Astrocyte (in vitro differentiated cells and primary cell): Measurements from ENCODE around the gene PIK3CD. TPM values are rescaled to one million over a fixed set of nuclear protein-coding genes. Genes with fewer than 3 reads are reported as not detected.
"Not testable (repeated sequence)": the region's sequence is repeated elsewhere in the genome, so short reads cannot be mapped to it uniquely, and the experiment has no call there.

Source experiments
- DNase-seq: peaks from one replicate; pipeline ENCODE4 v3.0.0-alpha.2; 2010; ENCODE audit warnings: low read depth
- FAIRE-seq: peaks from 2 replicates; lab custom pipeline; 2011; peaks lifted over from hg19 to GRCh38; lab: Jason Lieb, UNC
- H2AFZ ChIP-seq: 2 replicates; pipeline ENCODE4 v1.6.0; 2012; ENCODE audit warnings: low read depth, low read length, inconsistent platforms
- H3K27ac ChIP-seq: 2 replicates; pipeline ENCODE4 v1.5.1; 2011; ENCODE audit warnings: low read depth, low read length, inconsistent platforms
- H3K27me3 ChIP-seq: 2 replicates; pipeline ENCODE4 v1.6.0; 2011; ENCODE audit warnings: low read length, inconsistent platforms; ENCODE audit not compliant: insufficient read depth
- H3K36me3 ChIP-seq: 2 replicates; pipeline ENCODE4 v1.5.1; 2011; ENCODE audit warnings: low read length, inconsistent platforms; ENCODE audit not compliant: insufficient read depth
- H3K4me1 ChIP-seq: 2 replicates; pipeline ENCODE4 v1.5.1; 2011; ENCODE audit warnings: low read length, inconsistent platforms; ENCODE audit not compliant: insufficient read depth
- H3K4me2 ChIP-seq: 2 replicates; pipeline ENCODE4 v1.6.0; 2012; ENCODE audit warnings: low read length, inconsistent platforms
- H3K4me3 ChIP-seq: 2 replicates; pipeline ENCODE4 v1.5.1; 2011; ENCODE audit warnings: low read depth, mild to moderate bottlenecking, low read length, inconsistent platforms; ENCODE audit not compliant: insufficient read depth
- H3K79me2 ChIP-seq: 2 replicates; pipeline ENCODE4 v1.6.0; 2012; ENCODE audit warnings: mild to moderate bottlenecking, low read length, inconsistent platforms; ENCODE audit not compliant: insufficient read depth
- H3K9ac ChIP-seq: 2 replicates; pipeline ENCODE4 v1.6.0; 2012; ENCODE audit warnings: mild to moderate bottlenecking, low read length, inconsistent platforms
- H3K9me3 ChIP-seq: 2 replicates; pipeline ENCODE4 v1.5.1; 2012; ENCODE audit warnings: low read depth, mild to moderate bottlenecking, low read length, inconsistent platforms; ENCODE audit not compliant: insufficient read depth
- H4K20me1 ChIP-seq: 2 replicates; pipeline ENCODE4 v1.6.0; 2012; ENCODE audit warnings: low read length, inconsistent platforms; ENCODE audit not compliant: insufficient read depth
- H3K27ac Mint-ChIP-seq: one replicate; pipeline ENCODE4 v1.8.0; 2021; ENCODE audit warnings: mild to moderate bottlenecking, mixed read lengths; ENCODE audit not compliant: unreplicated experiment
- H3K27me3 Mint-ChIP-seq: one replicate; pipeline ENCODE4 v1.8.0; 2021; ENCODE audit warnings: low read depth, mixed read lengths; ENCODE audit not compliant: unreplicated experiment
- H3K36me3 Mint-ChIP-seq: one replicate; pipeline ENCODE4 v1.8.0; 2021; ENCODE audit warnings: low read depth, mixed read lengths; ENCODE audit not compliant: unreplicated experiment
- H3K4me1 Mint-ChIP-seq: one replicate; pipeline ENCODE4 v1.8.0; 2021; ENCODE audit warnings: low read depth, mixed read lengths; ENCODE audit not compliant: unreplicated experiment
- H3K4me3 Mint-ChIP-seq: one replicate; pipeline ENCODE4 v1.8.0; 2021; ENCODE audit warnings: mild to moderate bottlenecking, moderate library complexity, mixed read lengths; ENCODE audit not compliant: unreplicated experiment
- H3K9me3 Mint-ChIP-seq: one replicate; pipeline ENCODE4 v1.8.0; 2021; ENCODE audit warnings: mild to moderate bottlenecking, mixed read lengths; ENCODE audit not compliant: unreplicated experiment
- EZH2 ChIP-seq: IDR thresholded peaks from 2 replicates; pipeline ENCODE4 v1.6.1; 2012; ENCODE audit warnings: mild to moderate bottlenecking, low read length, inconsistent platforms; ENCODE audit not compliant: insufficient read depth
- total RNA-seq: library from RNA; stranded (reverse); gene quantifications from 2 replicates; pipeline ENCODE4 v1.2.1, GENCODE V29; 2021
- TF ChIP-seq, protein P1 (sequence below): IDR thresholded peaks from 2 replicates; pipeline ENCODE4 v1.5.1; 2011; ENCODE audit warnings: low read depth, mild to moderate bottlenecking, inconsistent platforms, low read length, moderate library complexity; ENCODE audit not compliant: insufficient read depth

Gene PIK3CD
- total RNA-seq, 1 donor from 2014 or later = 29.5 TPM

- Mint-ChIP-seq H3K4me3 (no peak overlapping the region), H3K27ac (no peak overlapping the region), H3K27me3 (no peaks in the 10 kb centered on the region), H3K36me3 (peaks cover 9% of the 10 kb centered on the region), H3K4me1 (peaks cover 6% of the 10 kb centered on the region), H3K9me3 (no peaks in the 10 kb centered on the region)
- H3K4me2 ChIP-seq = no peak overlapping the region
- peaks cover 14% of the 10 kb centered on the region for H3K79me2 ChIP-seq
- DNase-seq (no peak), FAIRE-seq (no peak)
- no peak overlapping the region for H2AFZ ChIP-seq
- H3K36me3 ChIP-seq = peaks cover 6% of the 10 kb centered on the region
- no peaks in the 10 kb centered on the region for H3K27me3 ChIP-seq
- no peak overlapping the region for H3K27ac ChIP-seq
- H3K9me3 ChIP-seq = no peaks in the 10 kb centered on the region
- H4K20me1 ChIP-seq = no peaks in the 10 kb centered on the region
- TF ChIP-seq EZH2 = no peak
- TF ChIP-seq, protein P1, sequence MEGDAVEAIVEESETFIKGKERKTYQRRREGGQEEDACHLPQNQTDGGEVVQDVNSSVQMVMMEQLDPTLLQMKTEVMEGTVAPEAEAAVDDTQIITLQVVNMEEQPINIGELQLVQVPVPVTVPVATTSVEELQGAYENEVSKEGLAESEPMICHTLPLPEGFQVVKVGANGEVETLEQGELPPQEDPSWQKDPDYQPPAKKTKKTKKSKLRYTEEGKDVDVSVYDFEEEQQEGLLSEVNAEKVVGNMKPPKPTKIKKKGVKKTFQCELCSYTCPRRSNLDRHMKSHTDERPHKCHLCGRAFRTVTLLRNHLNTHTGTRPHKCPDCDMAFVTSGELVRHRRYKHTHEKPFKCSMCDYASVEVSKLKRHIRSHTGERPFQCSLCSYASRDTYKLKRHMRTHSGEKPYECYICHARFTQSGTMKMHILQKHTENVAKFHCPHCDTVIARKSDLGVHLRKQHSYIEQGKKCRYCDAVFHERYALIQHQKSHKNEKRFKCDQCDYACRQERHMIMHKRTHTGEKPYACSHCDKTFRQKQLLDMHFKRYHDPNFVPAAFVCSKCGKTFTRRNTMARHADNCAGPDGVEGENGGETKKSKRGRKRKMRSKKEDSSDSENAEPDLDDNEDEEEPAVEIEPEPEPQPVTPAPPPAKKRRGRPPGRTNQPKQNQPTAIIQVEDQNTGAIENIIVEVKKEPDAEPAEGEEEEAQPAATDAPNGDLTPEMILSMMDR = no peak
- H3K4me1 ChIP-seq = peaks cover 7% of the 10 kb centered on the region
- no peak overlapping the region for H3K9ac ChIP-seq
- H3K4me3 ChIP-seq = no peak overlapping the region
These were observed 58.5 kb downstream of the PIK3CD start for GRCh38 chr1:9710037-9710436.

GRCh38 chr1:9711466-9712020, 60.0 kb downstream of the PIK3CD start:
- no peaks in the 10 kb centered on the region for H3K4me1 ChIP-seq
- H3K27me3 Mint-ChIP-seq = no peaks in the 10 kb centered on the region
- no peak overlapping the region for H3K4me3 ChIP-seq

DNA sequence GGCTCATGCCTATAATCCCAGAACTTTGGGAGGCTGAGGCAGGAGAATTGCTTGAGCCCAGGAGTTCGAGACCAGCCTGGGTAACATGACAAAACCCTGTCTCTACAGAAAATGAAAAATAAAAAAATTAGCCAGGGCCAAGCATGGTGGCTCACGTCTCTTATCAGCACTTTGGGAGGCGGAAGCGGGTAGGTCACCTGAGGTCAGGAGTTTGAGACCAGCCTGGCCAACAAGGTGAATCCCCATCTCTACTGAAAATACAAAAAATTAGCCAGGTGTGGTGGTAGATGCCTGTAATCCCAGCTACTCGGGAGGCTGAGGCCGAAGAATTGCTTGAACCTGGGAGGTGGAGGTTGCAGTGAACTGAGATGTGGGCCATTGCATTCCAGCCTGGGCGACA, 61.2 kb downstream of the PIK3CD start:
- DNase-seq, H3K27me3 ChIP-seq, H3K79me2 ChIP-seq, H3K4me1 ChIP-seq, H3K27me3 Mint-ChIP-seq, H3K27ac ChIP-seq, H3K27ac Mint-ChIP-seq, H3K4me2 ChIP-seq, H3K36me3 ChIP-seq, H3K4me3 Mint-ChIP-seq, H2AFZ ChIP-seq, H3K4me1 Mint-ChIP-seq, H3K9me3 ChIP-seq, H3K4me3 ChIP-seq, H4K20me1 ChIP-seq, H3K9me3 Mint-ChIP-seq, FAIRE-seq, H3K9ac ChIP-seq: not testable (repeated sequence)
- H3K36me3 Mint-ChIP-seq = peaks cover 11% of the 10 kb centered on the region

More at GRCh38 chr1:9711466-9712020, 60.0 kb downstream of the PIK3CD start:
- Histone ChIP-seq H3K27ac (no peak overlapping the region), H3K4me2 (no peak overlapping the region), H3K36me3 (peaks cover 6% of the 10 kb centered on the region), H3K79me2 (peaks cover 8% of the 10 kb centered on the region), H3K9ac (no peak overlapping the region), H3K27me3 (no peaks in the 10 kb centered on the region), H3K9me3 (no peaks in the 10 kb centered on the region), H4K20me1 (no peaks in the 10 kb centered on the region), H2AFZ (no peak overlapping the region)
- FAIRE-seq (no peak), DNase-seq (no peak)
- Mint-ChIP-seq H3K4me3 (no peak overlapping the region), H3K4me1 (no peaks in the 10 kb centered on the region), H3K36me3 (peaks cover 11% of the 10 kb centered on the region), H3K27ac (no peak overlapping the region), H3K9me3 (no peaks in the 10 kb centered on the region)
- no peak for TF ChIP-seq EZH2
- TF ChIP-seq, protein P1 = no peak
